ENCODE measurements around the gene CCDC102A.

CCDC102A gene

DNA sequence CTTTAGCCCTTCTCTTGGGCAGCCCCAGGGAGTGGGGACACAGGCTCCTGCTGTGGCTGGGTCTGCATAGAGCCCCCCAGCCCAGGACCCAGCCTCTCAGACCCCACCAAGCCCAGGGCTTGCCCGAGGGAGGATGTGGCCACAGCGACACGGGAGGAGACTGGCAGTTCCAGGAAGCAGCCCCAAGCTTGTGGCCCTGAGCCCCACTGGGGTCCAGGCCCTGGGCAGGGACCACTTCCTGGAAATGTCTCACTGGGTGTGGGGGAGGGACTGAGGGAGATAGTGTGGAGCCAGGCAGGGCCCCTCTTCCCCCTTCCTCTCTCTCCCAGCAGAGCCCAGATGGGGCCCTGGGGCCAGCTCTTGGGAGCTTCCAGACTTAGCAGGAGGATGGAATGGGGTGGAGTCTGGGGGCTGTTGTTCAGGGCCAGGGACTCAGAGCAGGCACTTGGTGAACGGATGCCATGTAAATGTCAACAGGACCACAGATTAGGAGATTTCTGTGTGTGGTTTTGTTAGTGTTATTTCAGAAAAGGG lies 41.4 kb upstream of the CCDC102A start:
- DNase-seq (ENCODE audit: low spot score) (peak; percentile 37), ATAC-seq (ENCODE audit: low read depth) (no peak)
- no peak overlapping the region for H3K27ac ChIP-seq (ENCODE audit: poor library complexity, severe bottlenecking)
- no peaks in the 10 kb centered on the region for H3K27me3 ChIP-seq (ENCODE audit: insufficient read depth, poor library complexity, severe bottlenecking)
- no peak overlapping the region for H3K4me3 ChIP-seq (ENCODE audit: severe bottlenecking)
- TF ChIP-seq CTCF (IDR thresholded peaks at IDR 0.05; ENCODE audit: poor library complexity, severe bottlenecking): no peak
- no peaks in the 10 kb centered on the region for H3K4me1 ChIP-seq (ENCODE audit: insufficient read depth, poor library complexity, severe bottlenecking)
- no peaks in the 10 kb centered on the region for H3K9me3 ChIP-seq (ENCODE audit: severe bottlenecking)
- no peaks in the 10 kb centered on the region for H3K36me3 ChIP-seq (ENCODE audit: low read depth)

- no peak overlapping the region for H3K27ac ChIP-seq (ENCODE audit: poor library complexity, severe bottlenecking)
- H3K4me1 ChIP-seq (ENCODE audit: insufficient read depth, poor library complexity, severe bottlenecking): no peaks in the 10 kb centered on the region
- H3K27me3 ChIP-seq (ENCODE audit: insufficient read depth, poor library complexity, severe bottlenecking): no peaks in the 10 kb centered on the region
- no peak for TF ChIP-seq CTCF (IDR thresholded peaks at IDR 0.05; ENCODE audit: poor library complexity, severe bottlenecking)
- no peak overlapping the region for H3K4me3 ChIP-seq (ENCODE audit: severe bottlenecking)
- no peak for DNase-seq (ENCODE audit: low spot score)
- H3K9me3 ChIP-seq (ENCODE audit: severe bottlenecking): no peaks in the 10 kb centered on the region
- no peaks in the 10 kb centered on the region for H3K36me3 ChIP-seq (ENCODE audit: low read depth)
- ATAC-seq (ENCODE audit: low read depth): no peak
Observed at GRCh38 chr16:57577214-57577613, 40.8 kb upstream of the CCDC102A start.

DNA sequence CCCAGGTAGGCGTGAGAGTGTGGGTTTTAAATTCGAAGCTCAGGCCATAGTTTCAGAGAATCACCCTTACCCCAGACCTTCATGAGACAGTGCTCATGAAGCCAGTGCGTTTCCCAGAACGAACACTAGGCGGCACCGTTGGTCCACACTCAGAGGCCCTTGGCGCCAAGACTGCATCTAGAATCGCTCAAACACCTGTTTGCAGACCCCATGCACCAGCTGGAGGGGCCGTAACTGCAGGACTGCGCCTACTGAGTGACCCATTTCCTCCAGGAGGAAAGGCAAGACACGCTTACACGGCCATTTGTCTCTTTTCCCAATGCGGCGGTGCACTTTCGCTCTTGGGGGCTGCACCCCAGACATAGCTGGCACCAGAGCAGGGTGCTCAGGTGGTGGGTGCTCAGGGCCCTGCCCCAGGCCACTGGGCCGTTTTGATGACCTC lies 40.1 kb upstream of the CCDC102A start:
- DNase-seq (ENCODE audit: low spot score) (peak; percentile 64), ATAC-seq (ENCODE audit: low read depth) (peak; percentile 82)
- H3K36me3 ChIP-seq (ENCODE audit: low read depth): no peaks in the 10 kb centered on the region
- TF ChIP-seq CTCF (IDR thresholded peaks at IDR 0.05; ENCODE audit: poor library complexity, severe bottlenecking): peak; percentile 97
- no peaks in the 10 kb centered on the region for H3K4me1 ChIP-seq (ENCODE audit: insufficient read depth, poor library complexity, severe bottlenecking)
- H3K27me3 ChIP-seq (ENCODE audit: insufficient read depth, poor library complexity, severe bottlenecking): no peaks in the 10 kb centered on the region
- no peak overlapping the region for H3K27ac ChIP-seq (ENCODE audit: poor library complexity, severe bottlenecking)
- no peaks in the 10 kb centered on the region for H3K9me3 ChIP-seq (ENCODE audit: severe bottlenecking)
- no peak overlapping the region for H3K4me3 ChIP-seq (ENCODE audit: severe bottlenecking)

- TF ChIP-seq CTCF (IDR thresholded peaks at IDR 0.05; ENCODE audit: poor library complexity, severe bottlenecking): no peak
- Histone ChIP-seq H3K4me3 (ENCODE audit: severe bottlenecking) (no peak overlapping the region), H3K9me3 (ENCODE audit: severe bottlenecking) (no peaks in the 10 kb centered on the region), H3K27ac (ENCODE audit: poor library complexity, severe bottlenecking) (no peak overlapping the region), H3K4me1 (ENCODE audit: insufficient read depth, poor library complexity, severe bottlenecking) (no peaks in the 10 kb centered on the region), H3K36me3 (ENCODE audit: low read depth) (no peaks in the 10 kb centered on the region), H3K27me3 (ENCODE audit: insufficient read depth, poor library complexity, severe bottlenecking) (no peaks in the 10 kb centered on the region)
- DNase-seq (ENCODE audit: low spot score) (peak; percentile 42), ATAC-seq (ENCODE audit: low read depth) (no peak)
Observed at GRCh38 chr16:57575468-57576277, 39.3 kb upstream of the CCDC102A start.

Data from RWPE2 (cell line).